ENCODE data around the gene LRRC41. TPM values are rescaled to one million over a fixed set of nuclear protein-coding genes. Genes with fewer than 3 reads are reported as not detected.

LRRC41 gene
- total RNA-seq, 1 experiment from 2014 or later, result 64.1 TPM

GRCh38 chr1:46301808-46302640, 1.4 kb downstream of the LRRC41 start:
- Histone ChIP-seq H2AFZ (ENCODE audit: low read length) (no peak overlapping the region), H4K20me1 (ENCODE audit: insufficient read depth, low read depth, low read length) (peaks cover 16% of the 10 kb centered on the region), H3K79me2 (ENCODE audit: low read length) (peaks cover 93% of the 10 kb centered on the region), H3K9me2 (replicated peaks; ENCODE audit: insufficient read depth, low read length) (no peaks in the 10 kb centered on the region), H3K4me1 (ENCODE audit: low read length) (peaks cover 33% of the 10 kb centered on the region), H3K4me3 (ENCODE audit: low read length) (peak overlapping the region; percentile 78), H3K27me3 (ENCODE audit: low read length) (no peaks in the 10 kb centered on the region), H3K36me3 (ENCODE audit: insufficient read depth, low read length) (peaks cover 18% of the 10 kb centered on the region; the same call in 1 of the 2 replicates), H3K9ac (ENCODE audit: low read length) (peak overlapping the region; percentile 98), H3K9me3 (ENCODE audit: low read length) (no peaks in the 10 kb centered on the region), H3K4me2 (ENCODE audit: low read depth, low read length, poor library complexity, severe bottlenecking) (peak overlapping the region; percentile 82), H3K27ac (ENCODE audit: low read length) (peak overlapping the region; percentile 76)
- peak; percentile 84 for DNase-seq

GRCh38 chr1:46301406-46301807, 2.0 kb downstream of the LRRC41 start:
- Histone ChIP-seq H3K9me2 (replicated peaks; ENCODE audit: insufficient read depth, low read length) (no peaks in the 10 kb centered on the region), H3K4me3 (ENCODE audit: low read length) (peak overlapping the region; percentile 78), H2AFZ (ENCODE audit: low read length) (no peak overlapping the region)

GRCh38 chr1:46300673-46301405, 2.6 kb downstream of the LRRC41 start:
- Histone ChIP-seq H3K4me1 (ENCODE audit: low read length) (peaks cover 22% of the 10 kb centered on the region), H3K4me2 (ENCODE audit: low read depth, low read length, poor library complexity, severe bottlenecking) (peak overlapping the region; percentile 82), H3K27ac (ENCODE audit: low read length) (peak overlapping the region; percentile 76), H3K27me3 (ENCODE audit: low read length) (no peaks in the 10 kb centered on the region), H3K79me2 (ENCODE audit: low read length) (peaks cover 84% of the 10 kb centered on the region), H3K9ac (ENCODE audit: low read length) (peak overlapping the region; percentile 98), H2AFZ (ENCODE audit: low read length) (no peak overlapping the region), H3K9me3 (ENCODE audit: low read length) (no peaks in the 10 kb centered on the region), H3K36me3 (ENCODE audit: insufficient read depth, low read length) (peaks cover 23% of the 10 kb centered on the region), H3K4me3 (ENCODE audit: low read length) (peak overlapping the region; percentile 78), H3K9me2 (replicated peaks; ENCODE audit: insufficient read depth, low read length) (no peaks in the 10 kb centered on the region), H4K20me1 (ENCODE audit: insufficient read depth, low read depth, low read length) (peaks cover 7% of the 10 kb centered on the region; the same call in 1 of the 2 replicates)
- no peak for DNase-seq

More at GRCh38 chr1:46301406-46301807, 2.0 kb downstream of the LRRC41 start:
- no peak for DNase-seq
- peaks cover 20% of the 10 kb centered on the region for H3K36me3 ChIP-seq (ENCODE audit: insufficient read depth, low read length)
- peak overlapping the region; percentile 82 for H3K4me2 ChIP-seq (ENCODE audit: low read depth, low read length, poor library complexity, severe bottlenecking)
- peaks cover 90% of the 10 kb centered on the region for H3K79me2 ChIP-seq (ENCODE audit: low read length)
- no peaks in the 10 kb centered on the region for H3K27me3 ChIP-seq (ENCODE audit: low read length)
- H3K9me3 ChIP-seq (ENCODE audit: low read length), result no peaks in the 10 kb centered on the region
- peak overlapping the region; percentile 76 for H3K27ac ChIP-seq (ENCODE audit: low read length)
- peak overlapping the region; percentile 98 for H3K9ac ChIP-seq (ENCODE audit: low read length)
- peaks cover 10% of the 10 kb centered on the region for H4K20me1 ChIP-seq (ENCODE audit: insufficient read depth, low read depth, low read length)
- H3K4me1 ChIP-seq (ENCODE audit: low read length), result peaks cover 27% of the 10 kb centered on the region

- H4K20me1 ChIP-seq (ENCODE audit: insufficient read depth, low read depth, low read length), result no peaks in the 10 kb centered on the region
- no peak overlapping the region for H3K27ac ChIP-seq (ENCODE audit: low read length)
- H3K4me1 ChIP-seq (ENCODE audit: low read length), result peaks cover 12% of the 10 kb centered on the region
- no peaks in the 10 kb centered on the region for H3K27me3 ChIP-seq (ENCODE audit: low read length)
- H2AFZ ChIP-seq (ENCODE audit: low read length), result no peak overlapping the region
- peaks cover 61% of the 10 kb centered on the region for H3K79me2 ChIP-seq (ENCODE audit: low read length)
- peaks cover 28% of the 10 kb centered on the region for H3K36me3 ChIP-seq (ENCODE audit: insufficient read depth, low read length)
- DNase-seq, result no peak
- H3K4me2 ChIP-seq (ENCODE audit: low read depth, low read length, poor library complexity, severe bottlenecking), result no peak overlapping the region
- H3K9me3 ChIP-seq (ENCODE audit: low read length), result no peaks in the 10 kb centered on the region
- H3K4me3 ChIP-seq (ENCODE audit: low read length), result no peak overlapping the region
- H3K9ac ChIP-seq (ENCODE audit: low read length), result no peak overlapping the region
- H3K9me2 ChIP-seq (replicated peaks; ENCODE audit: insufficient read depth, low read length), result no peaks in the 10 kb centered on the region
Measured at GRCh38 chr1:46298387-46298786, 5.0 kb downstream of the LRRC41 start.

GRCh38 chr1:46295306-46295705, 8.1 kb downstream of the LRRC41 start:
- H3K4me2 ChIP-seq (ENCODE audit: low read depth, low read length, poor library complexity, severe bottlenecking), result no peak overlapping the region
- no peaks in the 10 kb centered on the region for H3K9me2 ChIP-seq (replicated peaks; ENCODE audit: insufficient read depth, low read length)
- DNase-seq, result no peak
- H3K9ac ChIP-seq (ENCODE audit: low read length), result no peak overlapping the region
- H3K4me1 ChIP-seq (ENCODE audit: low read length), result peaks cover under 1% of the 10 kb centered on the region; the same call in 1 of the 2 replicates
- H3K27ac ChIP-seq (ENCODE audit: low read length), result no peak overlapping the region
- no peak overlapping the region for H3K4me3 ChIP-seq (ENCODE audit: low read length)
- peaks cover 35% of the 10 kb centered on the region for H3K79me2 ChIP-seq (ENCODE audit: low read length)
- no peaks in the 10 kb centered on the region for H4K20me1 ChIP-seq (ENCODE audit: insufficient read depth, low read depth, low read length)
- H3K9me3 ChIP-seq (ENCODE audit: low read length), result no peaks in the 10 kb centered on the region
- no peak overlapping the region for H2AFZ ChIP-seq (ENCODE audit: low read length)
- no peaks in the 10 kb centered on the region for H3K27me3 ChIP-seq (ENCODE audit: low read length)
- peaks cover 28% of the 10 kb centered on the region for H3K36me3 ChIP-seq (ENCODE audit: insufficient read depth, low read length)

- H3K9me2 ChIP-seq (replicated peaks; ENCODE audit: insufficient read depth, low read length), result no peaks in the 10 kb centered on the region
- no peaks in the 10 kb centered on the region for H4K20me1 ChIP-seq (ENCODE audit: insufficient read depth, low read depth, low read length)
- H3K36me3 ChIP-seq (ENCODE audit: insufficient read depth, low read length), result peaks cover 20% of the 10 kb centered on the region; the same call in 1 of the 2 replicates
Measured at GRCh38 chr1:46289976-46290375, 13.4 kb downstream of the LRRC41 start.

GRCh38 chr1:46289134-46289494, 14.3 kb downstream of the LRRC41 start:
- Histone ChIP-seq H3K4me1 (ENCODE audit: low read length) (peaks cover 19% of the 10 kb centered on the region), H4K20me1 (ENCODE audit: insufficient read depth, low read depth, low read length) (no peaks in the 10 kb centered on the region), H2AFZ (ENCODE audit: low read length) (no peak overlapping the region), H3K9me3 (ENCODE audit: low read length) (no peaks in the 10 kb centered on the region), H3K4me2 (ENCODE audit: low read depth, low read length, poor library complexity, severe bottlenecking) (no peak overlapping the region), H3K79me2 (ENCODE audit: low read length) (peaks cover 6% of the 10 kb centered on the region), H3K9ac (ENCODE audit: low read length) (no peak overlapping the region), H3K9me2 (replicated peaks; ENCODE audit: insufficient read depth, low read length) (no peaks in the 10 kb centered on the region), H3K27me3 (ENCODE audit: low read length) (no peaks in the 10 kb centered on the region), H3K4me3 (ENCODE audit: low read length) (no peak overlapping the region), H3K27ac (ENCODE audit: low read length) (no peak overlapping the region), H3K36me3 (ENCODE audit: insufficient read depth, low read length) (peaks cover 20% of the 10 kb centered on the region; the same call in 1 of the 2 replicates)
- DNase-seq, result no peak

More at GRCh38 chr1:46289976-46290375, 13.4 kb downstream of the LRRC41 start:
- no peak overlapping the region for H3K4me3 ChIP-seq (ENCODE audit: low read length)
- H3K9me3 ChIP-seq (ENCODE audit: low read length), result no peaks in the 10 kb centered on the region
- H3K4me1 ChIP-seq (ENCODE audit: low read length), result peaks cover 10% of the 10 kb centered on the region
- peaks cover 6% of the 10 kb centered on the region for H3K79me2 ChIP-seq (ENCODE audit: low read length)
- H3K9ac ChIP-seq (ENCODE audit: low read length), result no peak overlapping the region
- DNase-seq, result no peak
- no peaks in the 10 kb centered on the region for H3K27me3 ChIP-seq (ENCODE audit: low read length)
- no peak overlapping the region for H3K4me2 ChIP-seq (ENCODE audit: low read depth, low read length, poor library complexity, severe bottlenecking)
- no peak overlapping the region for H2AFZ ChIP-seq (ENCODE audit: low read length)
- no peak overlapping the region for H3K27ac ChIP-seq (ENCODE audit: low read length)

Measured in Karpas-422 (cell line).